HepG2 (cell line): ENCODE data around the gene PRDM15. TPM values are rescaled to one million over a fixed set of nuclear protein-coding genes. Genes with fewer than 3 reads are reported as not detected.

Source experiments
- BORCS8-MEF2B ChIP-seq: sonication (generic); formaldehyde crosslinking; IDR thresholded peaks from 2 replicates; pipeline ENCODE4 v1.8.0; 2022; ENCODE audit warnings: mild to moderate bottlenecking, missing genetic modification reagents
- MBNL3 ChIP-seq: fragments of 250-450 bp; sonication (Bioruptor Pico); conservative IDR thresholded peaks from 2 replicates; pipeline ENCODE4 v1.8.0; 2022; ENCODE audit warnings: mild to moderate bottlenecking, inconsistent platforms
- PRDM4 ChIP-seq: sonication (generic); formaldehyde crosslinking; IDR thresholded peaks from 2 replicates; pipeline ENCODE4 v1.9.0; 2021; ENCODE audit warnings: missing genetic modification reagents, borderline replicate concordance
- RARA ChIP-seq: IDR thresholded peaks from 2 replicates; pipeline ENCODE4 v1.6.1; 2016; ENCODE audit warnings: missing genetic modification reagents, missing compliant biosample characterization
- REST ChIP-seq, 2 experiments: IDR thresholded peaks; 2 replicates each; pipeline ENCODE4 v1.6.1; 2011 to 2012; ENCODE audit warnings: low read length in 2 of 2, borderline replicate concordance in 1 of 2, low read depth in 1 of 2, mild to moderate bottlenecking in 1 of 2, moderate library complexity in 1 of 2
- TMF1 ChIP-seq: sonication (generic); formaldehyde crosslinking; IDR thresholded peaks from 2 replicates; pipeline ENCODE4 v1.8.1; 2022; ENCODE audit warnings: low read depth, missing genetic modification reagents
- WIZ ChIP-seq: sonication (generic); formaldehyde crosslinking; IDR thresholded peaks from 2 replicates; pipeline ENCODE4 v1.5.1; 2020; ENCODE audit warnings: mild to moderate bottlenecking, missing genetic modification reagents
- ZGPAT ChIP-seq: IDR thresholded peaks from 2 replicates; pipeline ENCODE4 v1.6.1; 2016; ENCODE audit warnings: mild to moderate bottlenecking
- ZNF333 ChIP-seq: sonication (generic); formaldehyde crosslinking; IDR thresholded peaks from 2 replicates; pipeline ENCODE4 v1.4.0; 2020; ENCODE audit warnings: mild to moderate bottlenecking, missing genetic modification reagents, borderline replicate concordance
- ZNF792 ChIP-seq: IDR thresholded peaks from 2 replicates; pipeline ENCODE4 v1.6.1; 2016
- polyA plus RNA-seq, 8 experiments: library from polyadenylated mRNA; depleted of rRNA in 3 of 8; stranded (reverse) in 7 of 8; unstranded in 1 of 8; fragments of >200 nt; fragmentation: Illumina TruSeq in 4 of 8; extraction: Trizol in 4 of 8; gene quantifications; 2 replicates each; pipeline versions ENCODE4 v1.2.1 to v1.2.3, GENCODE V29; 2011 to 2016; ENCODE audit warnings: low read depth in 4 of 8, missing spikeins in 1 of 8, mixed read lengths in 1 of 8; ENCODE audit not compliant: insufficient read depth in 1 of 8
- total RNA-seq, 5 experiments: library from RNA; depleted of rRNA; stranded (reverse); fragments of >200 nt; fragmentation: Illumina TruSeq; extraction: Trizol; gene quantifications; 2 replicates each; pipeline ENCODE4 v1.2.3, GENCODE V29; 2016; ENCODE audit warnings: low read depth in 1 of 5
- TF ChIP-seq, protein P1 (sequence below): sonication (generic); formaldehyde crosslinking; IDR thresholded peaks from 2 replicates; pipeline ENCODE4 v1.9.0; 2021; ENCODE audit warnings: missing genetic modification reagents, mild to moderate bottlenecking, borderline replicate concordance
- TF ChIP-seq, protein P2 (sequence below): IDR thresholded peaks from 2 replicates; pipeline ENCODE4 v1.6.1; 2016; ENCODE audit warnings: mild to moderate bottlenecking, missing biosample characterization, missing genetic modification reagents
- TF ChIP-seq, protein P3 (sequence below): IDR thresholded peaks from 2 replicates; pipeline ENCODE4 v1.6.1; 2016

Gene PRDM15
- total and polyA plus RNA-seq, 2 of the 13 experiments (the other 11 are each of a cell fraction or from before 2014, with no cell fraction given) = 4.0 to 6.9 TPM

- TF ChIP-seq PRDM4 (CRISPR knock-in tag) (no peak), ZNF333 (CRISPR knock-in tag) (no peak), ZNF792 (CRISPR knock-in tag) (no peak), BORCS8-MEF2B (no peak), RARA (no peak; the same call in 1 of the 2 replicates), ZGPAT (CRISPR knock-in tag) (peak; percentile 59), WIZ (no peak), TMF1 (CRISPR knock-in tag) (0 out of 2 replicates have a peak, but pooled peaks have one; percentile 34), MBNL3 (CRISPR knock-in tag) (no peak), REST (IDR thresholded peaks at IDR 0.05; ENCODE audit: borderline replicate concordance in 1 of 2, low read depth in 1 of 2, low read length in 2 of 2) (no peak)
- TF ChIP-seq, protein P1, sequence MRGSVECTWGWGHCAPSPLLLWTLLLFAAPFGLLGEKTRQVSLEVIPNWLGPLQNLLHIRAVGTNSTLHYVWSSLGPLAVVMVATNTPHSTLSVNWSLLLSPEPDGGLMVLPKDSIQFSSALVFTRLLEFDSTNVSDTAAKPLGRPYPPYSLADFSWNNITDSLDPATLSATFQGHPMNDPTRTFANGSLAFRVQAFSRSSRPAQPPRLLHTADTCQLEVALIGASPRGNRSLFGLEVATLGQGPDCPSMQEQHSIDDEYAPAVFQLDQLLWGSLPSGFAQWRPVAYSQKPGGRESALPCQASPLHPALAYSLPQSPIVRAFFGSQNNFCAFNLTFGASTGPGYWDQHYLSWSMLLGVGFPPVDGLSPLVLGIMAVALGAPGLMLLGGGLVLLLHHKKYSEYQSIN (CRISPR knock-in tag) = no peak
- TF ChIP-seq, protein P2, sequence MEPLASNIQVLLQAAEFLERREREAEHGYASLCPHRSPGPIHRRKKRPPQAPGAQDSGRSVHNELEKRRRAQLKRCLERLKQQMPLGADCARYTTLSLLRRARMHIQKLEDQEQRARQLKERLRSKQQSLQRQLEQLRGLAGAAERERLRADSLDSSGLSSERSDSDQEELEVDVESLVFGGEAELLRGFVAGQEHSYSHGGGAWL (CRISPR knock-in tag) = no peak
- TF ChIP-seq, protein P3, sequence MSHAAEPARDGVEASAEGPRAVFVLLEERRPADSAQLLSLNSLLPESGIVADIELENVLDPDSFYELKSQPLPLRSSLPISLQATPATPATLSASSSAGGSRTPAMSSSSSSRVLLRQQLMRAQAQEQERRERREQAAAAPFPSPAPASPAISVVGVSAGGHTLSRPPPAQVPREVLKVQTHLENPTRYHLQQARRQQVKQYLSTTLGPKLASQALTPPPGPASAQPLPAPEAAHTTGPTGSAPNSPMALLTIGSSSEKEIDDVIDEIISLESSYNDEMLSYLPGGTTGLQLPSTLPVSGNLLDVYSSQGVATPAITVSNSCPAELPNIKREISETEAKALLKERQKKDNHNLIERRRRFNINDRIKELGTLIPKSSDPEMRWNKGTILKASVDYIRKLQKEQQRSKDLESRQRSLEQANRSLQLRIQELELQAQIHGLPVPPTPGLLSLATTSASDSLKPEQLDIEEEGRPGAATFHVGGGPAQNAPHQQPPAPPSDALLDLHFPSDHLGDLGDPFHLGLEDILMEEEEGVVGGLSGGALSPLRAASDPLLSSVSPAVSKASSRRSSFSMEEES (CRISPR knock-in tag) = peak; percentile 19; the same call in 1 of the 2 replicates
Observed at GRCh38 chr21:41926117-41926806, 47.1 kb upstream of the PRDM15 start (continued).
